GM18519 (cell line): Measurements from ENCODE around the gene PCDH15.

ENCODE experiments used
- ATAC-seq: cut with Tn5 transposase; IDR thresholded peaks from one replicate; pipeline ENCODE4 v1.9.1; 2021; ENCODE audit warnings: mild to moderate bottlenecking, moderate library complexity; ENCODE audit not compliant: unreplicated experiment, low FRiP score

Gene PCDH15

GRCh38 chr10:54710918-54711317 is 90.1 kb downstream of the PCDH15 start:
- no peak for ATAC-seq

- no peak for ATAC-seq
These were observed 92.4 kb downstream of the PCDH15 start for GRCh38 chr10:54708591-54708990.

GRCh38 chr10:54708021-54708420 is 93.0 kb downstream of the PCDH15 start:
- no peak for ATAC-seq

DNA sequence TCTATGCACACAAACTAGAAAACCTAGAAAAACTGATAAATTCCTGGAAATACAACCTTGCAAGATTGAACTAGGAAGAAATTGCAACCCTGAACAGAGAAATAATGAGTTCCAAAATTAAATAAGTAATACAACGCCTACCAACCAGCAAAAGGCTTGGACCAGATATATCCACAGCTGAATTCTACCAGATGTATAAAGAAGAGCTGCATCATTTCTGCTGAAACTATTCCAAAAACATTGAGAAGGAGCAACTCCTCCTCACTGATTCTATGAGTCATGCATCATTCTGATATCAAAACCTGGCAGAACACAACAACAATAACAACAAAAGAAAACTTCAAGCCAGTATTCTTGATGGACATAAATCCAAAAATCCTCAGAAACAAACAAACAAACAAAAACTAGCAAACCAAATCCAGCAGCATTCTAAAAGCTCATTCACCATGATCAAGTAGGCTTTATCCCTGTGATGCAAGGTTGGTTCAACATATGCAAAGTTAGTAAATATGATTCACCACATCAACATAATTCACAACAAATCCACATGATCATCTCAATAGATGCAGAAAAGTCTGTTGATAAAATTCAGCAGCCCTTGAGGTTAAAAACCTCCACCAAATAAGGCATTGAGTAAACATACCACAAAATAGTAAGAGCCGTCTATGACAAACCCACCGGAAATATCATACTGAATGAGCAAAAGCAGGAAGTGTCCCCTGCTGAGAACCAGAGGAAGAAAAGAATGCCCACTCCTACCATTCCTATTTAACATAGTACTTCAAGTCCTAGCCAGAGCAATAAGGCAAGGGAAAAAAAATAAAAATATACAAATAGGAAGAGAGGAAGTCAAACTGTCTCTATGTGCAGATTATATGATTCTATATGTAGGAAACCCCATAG is 98.2 kb downstream of the PCDH15 start:
- no peak for ATAC-seq

DNA sequence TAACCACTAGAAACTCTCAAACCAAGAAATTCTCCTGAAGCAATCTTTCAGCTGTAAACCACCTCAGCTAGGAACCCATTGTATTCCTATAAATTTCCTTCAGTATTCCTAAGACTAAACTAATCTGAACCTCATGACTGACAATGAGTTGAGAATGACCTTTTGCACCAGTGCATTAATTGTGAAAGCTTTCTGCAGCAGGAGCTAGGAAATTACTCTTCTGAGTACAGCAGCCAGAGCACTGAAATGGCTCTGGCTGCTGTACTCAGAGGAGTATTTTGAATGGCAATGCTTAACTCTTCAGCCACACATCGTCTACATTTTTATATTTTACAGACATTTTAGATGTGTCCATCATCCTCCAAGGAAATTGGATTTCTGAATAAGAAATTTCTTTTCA is 109.7 kb downstream of the PCDH15 start:
- no peak for ATAC-seq

DNA sequence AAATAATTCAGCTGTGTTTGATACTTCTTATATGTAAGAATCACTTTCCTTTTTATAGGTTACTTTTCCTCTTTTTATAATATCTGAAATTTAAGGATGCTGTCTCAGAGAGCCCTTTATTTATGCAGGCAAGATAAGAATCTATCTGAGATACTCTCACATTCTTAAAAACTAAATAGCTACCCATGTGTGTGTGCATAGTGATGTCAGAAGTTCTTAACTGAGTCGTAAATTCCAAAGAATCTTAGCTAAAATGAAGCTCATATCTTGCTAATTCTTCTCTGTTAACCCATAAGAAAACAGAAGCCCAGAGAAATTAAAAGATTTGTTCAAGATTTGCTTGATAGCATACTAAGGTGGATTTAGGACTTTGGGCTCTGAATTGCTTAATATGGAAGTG is 118.5 kb downstream of the PCDH15 start:
- ATAC-seq = no peak

GRCh38 chr10:54681136-54681535 is 119.9 kb downstream of the PCDH15 start:
- no peak for ATAC-seq

- ATAC-seq = no peak
These were observed 133.9 kb downstream of the PCDH15 start for GRCh38 chr10:54667136-54667535.

GRCh38 chr10:54666192-54666591 is 134.8 kb downstream of the PCDH15 start:
- no peak for ATAC-seq

DNA sequence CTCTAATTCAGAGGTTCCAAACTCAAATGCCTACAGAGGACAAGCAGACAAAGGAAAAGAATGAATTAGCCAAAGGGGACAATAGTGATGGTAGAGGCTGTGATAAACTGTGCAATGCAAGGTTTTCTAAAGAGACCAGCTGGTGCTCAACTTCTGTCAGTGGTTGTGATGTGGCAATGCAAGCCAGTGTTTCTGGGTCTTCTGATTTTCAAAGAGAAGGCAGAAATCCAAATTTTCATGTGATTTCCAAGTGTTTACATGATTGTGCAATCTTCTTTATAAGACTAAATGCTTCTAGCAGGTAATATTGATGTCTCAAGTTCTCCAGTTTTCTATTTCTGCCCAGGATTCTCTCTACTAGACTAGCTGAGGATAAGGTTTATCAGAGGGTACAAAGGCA is 135.9 kb downstream of the PCDH15 start:
- no peak for ATAC-seq

DNA sequence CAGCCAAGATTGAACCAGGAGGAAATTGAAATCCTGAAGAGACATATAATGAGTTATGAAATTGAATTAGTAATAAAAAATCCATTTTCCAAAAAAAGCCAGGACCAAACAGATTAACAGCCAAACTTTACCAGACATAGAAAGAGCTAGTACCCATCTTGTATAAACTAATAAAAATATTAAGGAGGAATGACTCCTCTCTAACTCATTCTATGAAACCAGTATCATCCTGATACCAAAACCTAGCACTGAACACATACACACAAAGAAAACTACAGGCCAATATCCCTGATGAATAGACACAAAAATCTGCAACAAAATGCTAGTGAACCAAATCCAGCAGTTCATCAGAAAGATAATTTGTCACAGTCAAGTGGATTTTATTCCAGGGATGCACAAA is 140.6 kb downstream of the PCDH15 start:
- no peak for ATAC-seq

DNA sequence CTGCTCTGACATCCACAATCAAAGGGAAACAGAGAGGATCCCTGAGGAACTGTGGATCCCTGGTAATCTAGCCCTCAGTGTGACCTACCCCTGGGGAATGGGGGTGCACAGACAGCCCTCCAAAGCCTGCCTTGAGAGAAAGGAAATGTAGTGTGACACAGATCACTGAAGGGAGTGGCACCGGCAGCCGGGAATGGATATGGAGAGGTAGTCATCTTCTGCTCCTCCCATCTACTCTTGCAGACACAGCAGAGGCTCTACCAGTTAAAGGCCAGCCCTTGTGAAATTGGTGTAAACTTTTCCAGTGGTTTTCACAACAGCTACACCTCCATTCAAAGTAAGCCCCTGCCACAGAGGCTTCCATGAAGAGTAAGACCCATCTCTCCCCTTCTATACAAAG is 144.4 kb downstream of the PCDH15 start:
- no peak for ATAC-seq

DNA sequence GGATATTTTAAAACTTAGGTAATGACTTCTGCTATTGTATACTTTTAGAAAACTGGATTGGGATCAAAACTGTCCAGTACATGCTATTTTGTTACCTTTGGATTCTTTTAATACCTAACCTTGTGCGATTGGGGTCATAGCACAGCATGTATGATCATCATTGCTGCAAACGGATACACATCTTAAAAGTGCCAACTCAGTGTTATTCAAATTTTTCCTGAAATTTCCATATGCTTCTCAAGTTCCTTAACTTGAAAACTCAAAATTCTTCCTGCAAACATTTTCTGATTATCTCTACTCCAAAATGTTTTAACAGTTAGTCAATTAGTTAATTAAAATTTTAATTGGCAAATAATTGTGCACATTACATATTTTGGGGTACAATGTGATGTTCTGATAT is 147.5 kb downstream of the PCDH15 start:
- ATAC-seq = no peak

DNA sequence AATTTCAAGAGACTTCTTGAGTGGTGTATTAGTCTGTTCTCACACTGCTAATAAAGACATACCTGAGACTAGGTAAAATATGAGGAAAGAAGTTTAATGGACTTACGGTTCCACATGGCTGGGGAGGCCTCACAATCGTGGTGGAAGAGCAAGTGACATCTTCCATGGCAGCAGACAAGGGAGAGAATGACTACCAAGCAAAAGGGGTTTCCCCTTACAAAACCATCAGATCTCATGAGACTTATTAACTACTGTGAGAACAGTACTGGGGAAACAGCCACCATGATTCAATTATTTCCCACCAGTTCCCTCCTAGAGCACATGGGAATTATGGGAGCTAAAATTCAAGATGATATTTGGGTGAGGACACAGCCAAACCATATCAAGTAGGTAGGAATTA is 150.5 kb downstream of the PCDH15 start:
- ATAC-seq = no peak

DNA sequence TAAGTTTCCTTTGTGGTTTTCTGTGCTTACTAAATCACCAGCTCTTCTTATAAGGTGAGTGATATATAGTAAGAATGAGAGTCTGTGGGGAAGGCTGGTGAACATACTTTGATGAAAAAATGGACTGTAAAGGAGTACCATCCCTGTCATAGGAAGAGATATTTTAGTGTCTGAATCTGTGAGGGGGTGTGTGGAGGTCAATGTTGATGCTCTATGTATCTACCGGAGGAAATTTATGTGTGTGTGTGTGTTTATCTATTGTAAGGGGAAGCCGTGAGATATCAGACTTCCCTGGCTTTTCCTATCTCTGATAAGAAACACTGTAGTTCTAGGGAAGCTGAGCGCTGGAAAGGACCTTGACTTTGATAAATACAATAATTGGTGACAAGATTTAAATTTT is 179.0 kb downstream of the PCDH15 start:
- no peak for ATAC-seq

GRCh38 chr10:54620352-54620751 is 180.7 kb downstream of the PCDH15 start:
- no peak for ATAC-seq

DNA sequence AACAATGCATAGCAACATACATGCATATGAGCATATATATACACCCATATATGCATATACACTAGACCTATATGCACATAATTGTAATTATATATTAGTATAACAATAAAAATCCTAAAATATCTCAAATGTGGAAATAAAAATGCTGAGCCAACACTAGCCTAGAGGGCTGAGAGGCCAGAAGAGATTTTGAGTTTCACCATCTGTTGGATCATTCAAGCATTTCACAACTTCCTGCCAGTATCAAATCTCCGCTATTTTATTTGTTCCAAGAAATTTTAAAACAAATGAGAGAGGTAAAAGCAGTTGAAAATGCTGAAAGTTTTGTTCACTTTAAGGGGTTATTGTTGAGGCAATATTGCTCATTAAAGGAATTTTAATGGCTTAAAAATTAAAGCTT is 187.0 kb downstream of the PCDH15 start:
- no peak for ATAC-seq

- no peak for ATAC-seq
These were observed 187.9 kb downstream of the PCDH15 start for GRCh38 chr10:54613162-54613561.

DNA sequence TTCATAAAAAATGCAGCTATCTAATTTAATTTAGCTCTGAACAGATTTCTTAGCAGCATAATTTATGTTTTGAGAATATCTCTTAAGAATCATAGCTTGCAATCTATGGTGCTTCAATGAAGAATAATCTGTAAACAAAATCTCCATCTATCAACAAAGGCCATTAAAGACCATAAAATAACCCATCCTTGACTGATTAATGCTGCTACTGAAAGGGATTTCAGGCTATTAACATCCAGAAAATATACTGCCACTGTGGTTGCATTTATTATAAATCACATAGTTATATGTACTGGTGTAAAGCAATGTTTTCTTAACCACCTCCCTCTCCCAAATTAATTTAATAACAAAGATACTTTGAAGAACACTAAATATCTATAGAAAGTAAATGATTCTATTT is 191.6 kb downstream of the PCDH15 start:
- no peak for ATAC-seq

DNA sequence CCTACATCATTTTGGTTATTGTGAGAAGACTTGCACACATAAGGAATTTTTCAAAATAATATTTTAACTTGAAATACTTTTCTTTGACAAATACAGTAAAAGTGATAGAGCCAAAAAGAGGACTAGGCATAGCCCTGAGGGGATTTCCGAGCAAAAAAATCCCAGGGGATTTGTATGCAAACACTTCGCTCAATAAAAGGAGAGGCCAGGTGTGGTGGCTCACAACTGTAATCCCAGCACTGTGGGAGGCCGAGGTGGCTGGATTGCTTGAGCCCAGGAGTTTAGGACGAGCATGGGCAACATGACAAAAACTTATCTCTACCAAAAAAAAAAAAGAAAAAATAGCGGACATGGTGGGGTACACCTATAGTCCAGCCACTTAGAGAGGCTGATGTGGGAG is 193.0 kb downstream of the PCDH15 start:
- ATAC-seq = no peak

DNA sequence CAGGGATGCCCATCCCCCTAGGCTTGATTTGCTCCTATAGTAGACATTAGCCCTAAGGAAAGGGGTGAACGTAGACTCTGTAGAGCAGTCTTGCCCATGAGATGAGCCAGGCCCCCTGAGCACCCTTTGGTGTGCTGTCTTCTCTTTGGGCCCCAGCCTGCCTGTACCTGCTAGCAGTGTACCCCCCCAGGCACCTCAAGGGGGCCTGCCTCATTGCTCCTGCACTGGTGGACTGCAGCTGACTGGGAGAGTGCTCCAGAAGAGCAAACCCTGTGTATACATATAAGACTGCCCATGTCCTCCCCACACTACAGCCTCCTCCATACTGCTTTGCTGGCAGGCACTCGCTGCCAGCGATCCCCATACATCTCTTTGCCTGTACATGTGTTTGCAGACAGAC is 206.7 kb downstream of the PCDH15 start:
- ATAC-seq = no peak

DNA sequence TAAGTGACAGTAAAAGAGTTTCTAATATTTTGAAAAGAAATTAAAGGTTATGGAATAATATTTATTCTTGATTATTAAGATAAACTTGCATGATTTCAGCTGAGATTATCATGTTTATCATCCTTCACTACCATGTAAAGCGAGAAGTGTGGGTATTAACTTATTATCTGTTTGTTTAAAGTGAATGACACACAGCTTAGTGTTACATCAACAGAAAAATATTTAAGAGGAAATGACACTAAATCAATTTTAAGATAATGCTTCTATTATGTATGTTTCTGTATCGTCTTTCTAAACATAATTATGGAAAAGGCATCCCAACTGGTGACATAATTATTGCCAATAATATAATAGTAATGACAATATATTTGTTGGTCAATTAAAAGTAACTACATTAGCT is 213.1 kb downstream of the PCDH15 start:
- ATAC-seq = no peak

GRCh38 chr10:54585572-54585971 is 215.5 kb downstream of the PCDH15 start:
- no peak for ATAC-seq
